CD14-positive monocyte (primary cell): ENCODE results near the gene CAVIN3. TPM values are rescaled to one million over a fixed set of nuclear protein-coding genes. Genes with fewer than 3 reads are reported as not detected.

Experiments
- DNase-seq, 3 donors: peaks; one replicate each; pipeline ENCODE4 v3.0.0-alpha.2; 2011 to 2022
- H2AFZ ChIP-seq: 2 replicates; pipeline ENCODE4 v1.6.0; 2012; ENCODE audit warnings: mild to moderate bottlenecking, low read depth, low read length, inconsistent platforms; ENCODE audit not compliant: insufficient read depth, poor library complexity, severe bottlenecking
- H3K27ac ChIP-seq, 2 donors: 1 replicate in 1 of 2; 2 replicates in 1 of 2; pipeline ENCODE4 v1.5.1; 2012 to 2013; ENCODE audit warnings: low read length in 2 of 2, control low read depth in 1 of 2, inconsistent platforms in 1 of 2, low read depth in 1 of 2, mild to moderate bottlenecking in 1 of 2
- H3K27me3 ChIP-seq, 2 donors: one replicate each; pipeline versions ENCODE4 v1.6.0 to v1.6.1; 2011 to 2013; ENCODE audit warnings: low read length in 2 of 2; ENCODE audit not compliant: control insufficient read depth in 2 of 2, insufficient read depth in 2 of 2
- H3K36me3 ChIP-seq, 2 donors: replicated peaks in 1 of 2; 1 replicate in 1 of 2; 2 replicates in 1 of 2; pipeline versions ENCODE4 v1.5.1 to v1.6.1; 2012 to 2013; ENCODE audit warnings: low read length in 2 of 2, control low read depth in 1 of 2, inconsistent platforms in 1 of 2, mild to moderate bottlenecking in 1 of 2; ENCODE audit not compliant: insufficient read depth in 2 of 2, control insufficient read depth in 1 of 2
- H3K4me1 ChIP-seq, 2 donors: 1 replicate in 1 of 2; 2 replicates in 1 of 2; pipeline versions ENCODE4 v1.5.1 to v1.6.1; 2012 to 2013; ENCODE audit warnings: low read length in 2 of 2, control low read depth in 1 of 2, inconsistent platforms in 1 of 2, mild to moderate bottlenecking in 1 of 2, moderate library complexity in 1 of 2; ENCODE audit not compliant: insufficient read depth in 2 of 2, control insufficient read depth in 1 of 2
- H3K4me2 ChIP-seq: replicated peaks from 2 replicates; pipeline ENCODE3; 2012; ENCODE audit warnings: low read length, moderate library complexity, mild to moderate bottlenecking; ENCODE audit not compliant: poor library complexity, severe bottlenecking; ENCODE audit errors: extremely low read depth
- H3K4me3 ChIP-seq, 3 experiments: fragments of 200-600 bp in 1 of 3; sonication (generic) in 1 of 3; replicated peaks in 1 of 3; 1 replicate in 2 of 3; 2 replicates in 1 of 3; pipeline ENCODE4 v1.5.1; 2011 to 2013; ENCODE audit warnings: low read length in 3 of 3, mild to moderate bottlenecking in 3 of 3, control low read depth in 2 of 3, low read depth in 2 of 3, inconsistent platforms in 1 of 3, moderate library complexity in 1 of 3
- H3K79me2 ChIP-seq: 2 replicates; pipeline ENCODE4 v1.6.0; 2012; ENCODE audit warnings: mild to moderate bottlenecking, control low read depth, inconsistent platforms, low read length, moderate library complexity; ENCODE audit not compliant: insufficient read depth
- H3K9ac ChIP-seq: 2 replicates; pipeline ENCODE4 v1.6.0; 2017; ENCODE audit warnings: low read length, mild to moderate bottlenecking; ENCODE audit not compliant: insufficient read depth, poor library complexity, severe bottlenecking
- H3K9me3 ChIP-seq, 2 donors: replicated peaks in 1 of 2; 1 replicate in 1 of 2; 2 replicates in 1 of 2; pipeline versions ENCODE4 v1.5.1 to v1.6.1; 2012 to 2013; ENCODE audit warnings: low read length in 2 of 2, control low read depth in 1 of 2; ENCODE audit not compliant: control insufficient read depth in 1 of 2, insufficient read depth in 1 of 2
- H4K20me1 ChIP-seq: 2 replicates; pipeline ENCODE4 v1.6.0; 2012; ENCODE audit warnings: mild to moderate bottlenecking, low read length, control low read depth, moderate library complexity; ENCODE audit not compliant: insufficient read depth
- H3K27ac Mint-ChIP-seq, 7 donors: one replicate each; pipeline ENCODE4 v1.8.0; 2020; ENCODE audit warnings: mild to moderate bottlenecking in 7 of 7, mixed read lengths in 7 of 7, moderate library complexity in 6 of 7, inconsistent platforms in 2 of 7
- H3K27me3 Mint-ChIP-seq, 3 donors: one replicate each; pipeline ENCODE4 v1.8.0; 2021 to 2022; ENCODE audit warnings: low read depth in 3 of 3, mild to moderate bottlenecking in 3 of 3, mixed read lengths in 3 of 3, moderate library complexity in 3 of 3, inconsistent platforms in 1 of 3
- H3K36me3 Mint-ChIP-seq, 2 donors: one replicate each; pipeline ENCODE4 v1.8.0; 2020; ENCODE audit warnings: mixed read lengths in 2 of 2, inconsistent platforms in 1 of 2, mild to moderate bottlenecking in 1 of 2
- H3K4me1 Mint-ChIP-seq: one replicate; pipeline ENCODE4 v1.8.0; 2020; ENCODE audit warnings: mild to moderate bottlenecking, mixed read lengths
- H3K4me3 Mint-ChIP-seq, 2 donors: one replicate each; pipeline ENCODE4 v1.8.0; 2020; ENCODE audit warnings: mild to moderate bottlenecking in 2 of 2, mixed read lengths in 2 of 2, moderate library complexity in 1 of 2
- H3K9me3 Mint-ChIP-seq, 7 donors: one replicate each; pipeline ENCODE4 v1.8.0; 2020 to 2022; ENCODE audit warnings: mixed read lengths in 7 of 7, mild to moderate bottlenecking in 6 of 7, moderate library complexity in 6 of 7, inconsistent platforms in 2 of 7
- CTCF ChIP-seq: fragments of 200-600 bp; IDR thresholded peaks from one replicate; pipeline ENCODE4 v1.8.0; 2022; ENCODE audit warnings: antibody characterized with exemption, mild to moderate bottlenecking
- WGBS: methylation state at CpG from one replicate; pipeline ENCODE4 v1.1.5; 2013; ENCODE audit warnings: missing lambda C conversion rate; ENCODE audit not compliant: insufficient coverage; 5-methylcytosine and 5-hydroxymethylcytosine counted together
- intact Hi-C, 2 donors: fragments of 100-400 bp; cut with micrococcal nuclease; formaldehyde crosslinking; loops; one replicate each; pipeline versions ENCODE4 v1.15.0 to v1.15.1; 2023
- polyA plus RNA-seq, 3 donors: library from polyadenylated mRNA; depleted of rRNA in 1 of 3; unstranded in 2 of 3; stranded (reverse) in 1 of 3; fragments of 300-500 nt in 2 of 3; fragments of >200 nt in 1 of 3; fragmentation: Illumina TruSeq in 2 of 3; gene quantifications; 1 replicate in 2 of 3; 2 replicates in 1 of 3; pipeline ENCODE4 v1.2.3, GENCODE V29; 2012 to 2021

CAVIN3 gene
- polyA plus RNA-seq, 3 donors: 3.1 to 13.6 (median 11.2) TPM

DNA sequence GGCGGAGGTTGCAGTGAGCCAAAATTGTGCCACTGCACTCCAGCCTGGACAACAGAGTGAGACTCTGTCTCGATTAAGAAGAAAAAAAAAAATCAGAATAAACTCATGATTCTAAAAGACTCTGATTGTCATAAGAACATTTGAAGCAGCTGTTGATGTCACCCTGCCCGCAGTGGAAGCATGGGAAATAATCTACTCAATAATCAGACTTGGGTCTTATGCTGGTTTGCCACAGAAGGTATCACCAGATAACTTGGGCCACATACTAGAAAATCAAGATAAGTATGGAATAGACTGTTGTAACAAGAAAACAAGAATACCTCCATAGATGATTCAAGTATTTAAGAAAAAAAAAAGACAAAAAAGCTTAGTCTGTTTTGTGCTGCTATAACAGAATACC lies 8.2 kb downstream of the CAVIN3 start:
- Histone ChIP-seq H3K4me3 (no peak overlapping the region), H3K27me3 (peaks cover 20 to 42% of the 10 kb centered on the region in 2 donors), H3K27ac (no peak overlapping the region), H3K9ac (no peak overlapping the region), H3K36me3 (no peaks in the 10 kb centered on the region), H4K20me1 (no peaks in the 10 kb centered on the region), H3K4me1 (no peaks in the 10 kb centered on the region), H3K79me2 (no peaks in the 10 kb centered on the region), H2AFZ (no peak overlapping the region), H3K4me2 (no peak overlapping the region), H3K9me3 (no peaks in the 10 kb centered on the region)
- H3K9me3 Mint-ChIP-seq: no peaks in the 10 kb centered on the region
- TF ChIP-seq CTCF: no peak
- peaks cover 25 to 39% (median 27%) of the 10 kb centered on the region in 3 donors for H3K27me3 Mint-ChIP-seq
- 86% methylated on average over 2 of the region's 3 CpGs for WGBS
- H3K4me3 Mint-ChIP-seq: no peak overlapping the region
- no peaks in the 10 kb centered on the region for H3K36me3 Mint-ChIP-seq
- H3K27ac Mint-ChIP-seq: no peak overlapping the region
- DNase-seq: no peak
- H3K4me1 Mint-ChIP-seq: peaks cover 5% of the 10 kb centered on the region
- intact Hi-C loops: no loop called here

DNA sequence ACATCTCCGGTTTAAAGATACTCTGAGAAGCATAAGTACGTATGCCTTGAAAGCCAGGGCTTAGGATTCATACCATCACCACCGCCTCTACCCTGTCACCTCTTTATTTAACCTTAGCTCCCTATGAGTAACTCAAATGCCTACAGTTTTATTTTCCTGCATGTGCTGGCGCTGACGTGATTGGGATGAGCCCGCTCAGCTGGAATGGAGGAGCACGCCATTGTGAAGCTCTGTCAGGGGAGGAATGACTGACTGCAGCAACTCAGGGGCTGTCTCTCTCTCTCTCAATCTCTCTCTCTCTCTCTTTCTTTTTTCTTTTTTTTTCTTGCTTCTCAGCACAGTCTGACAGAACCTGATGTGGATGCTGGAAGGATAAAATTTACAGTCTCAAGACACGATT lies 12.4 kb downstream of the CAVIN3 start:
- H3K36me3 ChIP-seq: no peaks in the 10 kb centered on the region
- H3K4me2 ChIP-seq: no peak overlapping the region
- Mint-ChIP-seq H3K9me3 (no peaks in the 10 kb centered on the region), H3K4me1 (peaks cover 3% of the 10 kb centered on the region), H3K27me3 (peaks cover 16 to 42% (median 34%) of the 10 kb centered on the region in 3 donors), H3K27ac (no peak overlapping the region), H3K4me3 (peak overlapping the region in 1 of 2 donors; percentile 65), H3K36me3 (no peaks in the 10 kb centered on the region)
- H3K9me3 ChIP-seq: no peaks in the 10 kb centered on the region
- no peak overlapping the region for H2AFZ ChIP-seq
- H3K4me1 ChIP-seq: no peaks in the 10 kb centered on the region
- DNase-seq: no peak
- no peak overlapping the region for H3K4me3 ChIP-seq
- no peaks in the 10 kb centered on the region for H4K20me1 ChIP-seq
- H3K27me3 ChIP-seq: peaks cover 31 to 32% of the 10 kb centered on the region in 2 donors
- no peak overlapping the region for H3K9ac ChIP-seq
- intact Hi-C loops: no loop called here
- 89% methylated on average over 5 of the region's 8 CpGs for WGBS
- no peaks in the 10 kb centered on the region for H3K79me2 ChIP-seq
- H3K27ac ChIP-seq: no peak overlapping the region
- no peak for TF ChIP-seq CTCF
